Hepatic stellate cell (primary cell): Measurements from ENCODE around the gene ZNF318.
"Not testable (repeated sequence)": the region's sequence is repeated elsewhere in the genome, so short reads cannot be mapped to it uniquely, and the experiment has no call there.

ENCODE experiments used
- DNase-seq: peaks from one replicate; pipeline ENCODE4 v3.0.0; 2011; ENCODE audit warnings: low spot score

ZNF318 gene

DNA sequence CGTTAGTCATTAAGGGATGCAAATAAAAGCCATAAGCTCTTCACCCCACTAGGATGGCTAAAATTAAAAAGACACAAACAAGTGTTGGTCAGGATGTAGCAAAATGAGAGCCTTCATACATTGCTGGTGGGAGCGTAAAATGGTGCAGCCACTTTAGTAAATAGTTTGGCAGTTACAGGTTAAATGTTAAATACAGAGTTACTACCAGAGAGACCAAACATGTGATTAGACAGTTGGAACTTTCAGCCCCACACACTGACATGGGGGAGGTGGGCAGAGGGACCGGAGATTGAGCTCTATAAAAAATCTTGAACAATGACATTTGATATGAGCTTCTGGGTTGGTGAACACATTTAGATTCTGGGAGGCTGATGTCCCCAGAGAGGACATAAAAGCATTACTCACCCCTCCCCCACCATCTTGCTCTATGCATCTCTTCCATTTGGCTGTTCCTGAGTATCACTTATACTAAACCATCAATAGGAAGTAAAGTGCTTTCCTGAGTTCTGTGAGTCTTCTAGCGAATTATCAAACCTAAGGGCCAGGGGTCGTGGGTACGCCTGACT, 20.4 kb upstream of the ZNF318 start:
- no peak for DNase-seq

DNA sequence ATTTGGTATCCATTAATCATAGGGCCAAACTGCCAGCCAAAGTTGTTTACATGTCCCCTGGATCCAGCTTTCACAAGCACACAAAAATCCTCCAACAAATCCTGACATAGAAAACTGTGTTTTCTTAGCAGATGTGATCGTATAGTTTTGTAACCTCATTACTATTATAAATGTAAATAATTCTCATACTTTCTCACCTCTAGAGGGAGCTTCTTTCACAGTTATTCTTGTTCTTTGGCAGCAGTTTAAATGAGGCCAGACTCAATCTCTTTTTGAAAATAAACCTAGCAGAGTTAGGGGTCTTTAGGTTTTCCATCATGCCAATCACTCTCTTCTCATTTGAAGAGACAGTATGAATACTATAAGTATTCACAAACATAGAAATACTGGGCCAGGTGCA, 17.0 kb upstream of the ZNF318 start:
- no peak for DNase-seq

DNA sequence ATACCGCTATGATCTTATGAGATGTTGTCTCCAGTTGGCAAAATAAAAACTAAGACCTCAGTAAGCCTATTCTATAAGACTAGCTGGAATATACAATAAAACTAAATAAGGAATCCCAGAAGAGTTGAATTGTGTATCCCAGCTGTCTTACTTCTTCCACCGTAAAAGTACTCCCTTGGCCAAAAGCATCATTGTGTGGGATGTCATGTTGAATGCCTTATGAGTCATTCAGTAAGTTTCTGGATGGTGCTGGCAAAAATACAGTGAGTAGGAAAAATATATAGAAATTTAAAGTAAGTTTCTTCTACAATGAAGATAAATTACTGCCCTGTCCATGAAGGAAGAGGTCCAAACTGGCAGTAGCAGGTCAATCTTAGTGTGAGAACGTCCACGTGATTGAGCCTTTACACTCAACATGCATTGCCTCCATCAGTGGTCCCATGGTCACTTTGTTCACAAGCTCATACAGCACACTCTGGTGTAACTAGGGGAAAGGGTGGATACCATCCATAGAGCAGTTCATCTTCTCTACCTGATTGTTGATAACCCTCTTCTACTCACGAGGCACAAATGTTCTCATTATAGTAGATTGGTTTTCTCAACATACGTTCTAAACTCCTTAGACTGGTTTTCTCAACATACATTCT, 13.7 kb upstream of the ZNF318 start:
- peak; percentile 41 for DNase-seq

- DNase-seq: not testable (repeated sequence)
Observed at GRCh38 chr6:43380858-43381257, 11.4 kb upstream of the ZNF318 start.

DNA sequence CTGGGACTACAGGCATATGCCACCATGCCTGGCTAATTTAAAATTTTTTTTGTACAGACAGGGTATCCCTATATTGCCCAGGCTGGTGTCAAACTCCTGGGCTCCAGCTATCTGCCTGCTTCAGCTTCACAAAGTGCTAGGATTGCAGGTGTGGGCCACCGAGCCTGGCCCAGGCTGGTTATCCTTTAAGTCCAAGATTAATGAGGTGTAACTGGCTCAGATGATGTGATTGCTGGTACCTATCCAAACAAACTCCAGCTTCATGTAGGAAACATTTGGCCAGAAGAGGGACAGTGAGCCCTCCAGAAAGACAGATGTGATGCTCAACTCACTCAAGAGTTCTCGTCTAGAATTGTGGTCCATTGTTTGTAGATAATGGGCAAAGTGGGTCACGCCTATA, 9.2 kb upstream of the ZNF318 start:
- no peak for DNase-seq

GRCh38 chr6:43377710-43378229, 8.3 kb upstream of the ZNF318 start:
- DNase-seq: no peak

DNA sequence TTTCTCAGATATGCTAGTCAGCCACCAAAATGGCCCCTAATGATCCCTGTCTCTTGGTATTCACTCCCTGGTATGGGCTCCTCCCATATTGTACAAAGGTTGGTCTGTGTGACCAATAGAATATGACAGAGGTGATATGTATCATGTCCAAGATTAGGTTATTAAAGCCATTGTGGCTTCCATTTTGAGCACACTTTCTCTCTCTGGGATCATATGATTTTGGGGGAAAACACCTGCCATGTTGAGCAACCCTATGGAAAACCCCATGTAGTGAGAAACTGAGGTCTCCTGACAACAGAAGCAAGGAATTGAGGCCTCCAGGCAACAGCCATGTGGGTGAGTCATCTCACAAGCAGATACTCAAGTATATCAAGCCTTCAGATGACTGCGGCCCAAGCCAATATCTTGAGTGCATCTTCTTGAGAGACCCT, 7.1 kb upstream of the ZNF318 start:
- no peak for DNase-seq

DNA sequence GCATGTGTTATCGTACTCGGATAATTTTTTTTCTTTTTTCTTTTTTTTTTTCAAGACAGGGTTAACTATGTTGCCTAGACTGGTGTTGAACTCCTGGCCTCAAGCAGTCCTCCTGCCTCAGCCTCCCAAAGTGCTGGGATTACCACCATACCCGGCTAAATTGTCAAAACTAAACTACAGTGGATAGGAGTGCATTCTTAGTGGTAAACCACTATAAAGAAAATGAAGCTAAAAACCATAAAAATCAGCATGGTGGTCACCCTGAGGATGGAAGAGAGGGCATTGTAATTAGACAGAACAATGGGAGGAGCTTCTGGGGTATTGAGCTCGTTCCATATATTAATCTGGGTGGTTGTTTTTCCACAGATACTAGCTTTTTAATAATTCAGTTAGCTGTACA, 6.2 kb upstream of the ZNF318 start:
- no peak for DNase-seq

GRCh38 chr6:43373252-43373875, 3.9 kb upstream of the ZNF318 start:
- no peak for DNase-seq

DNA sequence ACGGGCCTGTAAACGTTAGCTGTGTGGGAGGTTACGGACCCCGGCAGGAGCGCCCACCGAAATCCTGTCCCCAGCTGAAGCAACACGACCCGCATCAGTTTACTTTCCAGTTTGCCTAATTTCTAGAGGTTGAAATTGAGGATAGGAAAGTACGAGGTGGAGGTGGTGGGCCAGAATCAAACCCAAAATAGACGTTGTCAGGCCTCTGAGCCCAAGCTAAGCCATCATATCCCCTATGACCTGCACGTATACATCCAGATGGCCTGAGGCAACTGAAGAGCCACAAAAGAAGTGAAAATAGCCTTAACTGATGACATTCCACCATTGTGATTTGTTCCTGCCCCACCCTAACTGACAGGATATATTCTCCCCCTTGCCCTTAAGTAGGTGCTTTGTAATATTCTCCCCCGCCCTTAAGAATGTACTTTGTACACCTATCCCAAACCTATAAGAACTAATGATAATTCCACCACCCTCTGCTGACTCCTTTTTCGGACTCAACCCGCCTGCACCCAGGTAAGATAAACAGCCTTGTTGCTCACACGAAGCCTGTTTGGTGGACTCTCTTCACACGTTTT, 645 bp upstream of the ZNF318 start:
- DNase-seq: not testable (repeated sequence)

DNA sequence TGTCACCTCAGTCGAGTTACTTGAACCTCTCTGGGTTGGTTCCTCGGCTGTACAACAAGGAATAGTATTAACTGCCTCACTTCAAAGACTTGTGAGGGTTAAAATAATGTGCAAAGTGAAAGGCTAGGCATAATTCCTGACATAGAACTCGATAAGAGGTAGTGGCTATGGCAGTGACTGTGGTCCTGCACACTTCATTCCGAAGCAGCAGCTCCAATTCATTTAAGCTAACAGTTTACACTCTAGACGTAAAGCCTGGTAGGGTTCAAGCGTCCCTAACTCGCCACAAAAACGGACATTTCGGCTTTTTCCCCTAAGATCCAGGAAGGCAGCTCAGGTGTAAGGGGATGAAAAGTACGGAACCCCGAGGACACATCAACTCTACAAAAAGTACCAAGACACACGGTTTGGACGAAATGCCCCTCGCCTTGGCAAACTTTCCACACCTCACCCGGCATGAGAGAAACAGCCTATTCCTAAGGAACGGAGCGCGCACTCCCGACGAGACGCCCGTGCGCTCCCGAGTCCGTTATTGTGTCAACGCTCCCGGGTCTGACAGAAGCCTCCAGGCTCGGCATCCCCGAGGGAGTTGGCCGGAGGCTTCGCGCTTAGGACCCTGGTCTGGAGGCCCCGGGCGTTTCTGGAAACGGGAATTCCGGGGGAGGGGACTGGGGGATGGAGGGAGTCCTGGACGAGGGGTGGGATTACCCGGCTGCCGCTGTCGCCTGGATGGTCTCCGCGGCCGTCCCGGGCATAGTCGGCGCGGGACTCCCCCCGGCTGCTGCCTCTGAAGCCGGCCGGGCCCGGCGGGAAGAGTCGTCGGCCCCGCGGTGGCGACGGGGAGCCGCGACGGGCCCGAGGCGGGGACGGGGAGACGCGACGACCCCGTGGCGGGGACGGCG, 937 bp downstream of the ZNF318 start:
- DNase-seq: peak; percentile 62

GRCh38 chr6:43367245-43367984, 2.0 kb downstream of the ZNF318 start:
- DNase-seq: no peak

- DNase-seq: no peak
Observed at GRCh38 chr6:43361269-43361668, 8.2 kb downstream of the ZNF318 start.

- no peak for DNase-seq
Observed at GRCh38 chr6:43359831-43360230, 9.6 kb downstream of the ZNF318 start.

GRCh38 chr6:43359381-43359780, 10.1 kb downstream of the ZNF318 start:
- DNase-seq: no peak

GRCh38 chr6:43355862-43356590, 13.4 kb downstream of the ZNF318 start:
- peak; percentile 35 for DNase-seq

GRCh38 chr6:43351951-43352350, 17.5 kb downstream of the ZNF318 start:
- DNase-seq: not testable (repeated sequence)

DNA sequence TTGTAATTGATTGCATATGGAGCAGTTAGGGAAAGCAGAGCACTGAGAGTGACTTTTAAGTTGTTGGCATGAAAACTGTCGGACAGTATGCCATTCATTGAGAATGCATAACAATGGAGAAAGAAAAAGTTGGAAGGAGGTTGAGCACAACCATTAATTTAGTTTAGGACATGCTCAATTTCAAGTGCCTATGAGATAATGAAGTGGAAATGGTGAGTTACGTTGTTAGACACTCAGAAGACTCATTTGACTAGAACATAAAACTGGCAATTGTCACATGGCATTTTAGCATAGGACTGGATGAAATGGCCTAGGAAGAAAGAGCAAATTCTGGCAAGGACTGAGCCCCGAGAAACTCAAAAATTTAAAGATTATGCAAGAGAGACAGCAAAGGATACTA, 22.0 kb downstream of the ZNF318 start:
- DNase-seq: no peak

DNA sequence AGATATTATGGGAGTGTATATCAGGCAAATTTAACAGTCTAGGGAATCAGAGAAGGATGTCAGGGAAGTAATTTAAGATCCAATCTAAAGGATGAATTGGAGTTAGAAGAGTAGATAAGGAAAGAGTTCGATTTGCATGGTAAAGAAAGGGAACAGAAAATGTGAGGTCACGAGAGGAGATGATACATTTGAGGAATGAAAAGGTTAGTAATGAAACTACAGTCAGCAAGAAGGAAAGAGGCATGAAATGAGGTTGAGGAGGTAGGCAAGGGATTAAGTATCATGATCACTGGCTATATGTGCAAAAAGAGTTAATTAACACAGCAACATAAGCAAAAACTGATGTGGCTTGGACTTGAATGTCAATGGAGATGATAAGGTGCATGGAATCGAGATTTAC, 22.4 kb downstream of the ZNF318 start:
- DNase-seq: no peak

DNA sequence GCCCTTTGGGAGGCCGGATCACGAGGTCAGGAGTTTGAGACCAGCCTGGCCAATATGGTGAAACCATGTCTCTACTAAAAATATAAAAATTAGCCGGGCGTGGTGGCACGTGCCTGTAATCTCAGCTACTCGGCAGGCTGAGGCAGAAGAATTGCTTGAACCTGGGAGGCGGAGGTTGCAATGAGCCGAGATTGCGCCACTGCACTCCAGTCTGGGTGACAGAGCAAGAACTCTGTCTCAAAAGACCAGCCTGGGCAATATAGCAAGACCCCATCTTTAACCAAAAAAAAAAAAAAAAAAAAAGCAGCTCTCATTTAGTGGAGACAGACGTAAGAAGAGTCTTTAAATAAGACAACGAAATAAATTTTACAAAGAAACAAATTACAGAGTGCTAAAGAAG, 23.2 kb downstream of the ZNF318 start:
- DNase-seq: not testable (repeated sequence)

DNA sequence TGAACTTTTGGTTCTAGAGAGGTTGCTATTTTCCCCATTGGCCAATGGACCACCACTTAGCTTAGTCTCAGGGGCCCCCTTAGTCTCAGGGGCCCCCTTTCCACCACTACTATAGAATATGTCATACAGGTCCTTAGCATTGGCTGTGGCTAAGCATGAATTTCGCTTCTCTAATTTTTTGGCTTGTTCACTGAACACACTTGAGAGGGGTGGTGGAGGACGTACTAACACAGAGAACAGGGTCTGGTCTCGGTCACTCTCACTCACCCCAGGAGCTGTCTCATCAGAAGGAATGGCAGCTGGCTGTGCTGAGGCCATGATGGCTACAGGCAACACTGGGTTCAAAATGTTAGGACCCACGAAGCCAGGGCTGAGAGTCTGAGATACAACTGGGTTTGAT, 30.3 kb downstream of the ZNF318 start:
- no peak for DNase-seq
